ENCODE results near the gene FDX1.

Gene FDX1

GRCh38 chr11:110508786-110509185, 79.0 kb downstream of the FDX1 start:
- no peak for DNase-seq (ENCODE audit: low read depth)

GRCh38 chr11:110509472-110509871, 79.7 kb downstream of the FDX1 start:
- no peak for DNase-seq (ENCODE audit: low read depth)

DNA sequence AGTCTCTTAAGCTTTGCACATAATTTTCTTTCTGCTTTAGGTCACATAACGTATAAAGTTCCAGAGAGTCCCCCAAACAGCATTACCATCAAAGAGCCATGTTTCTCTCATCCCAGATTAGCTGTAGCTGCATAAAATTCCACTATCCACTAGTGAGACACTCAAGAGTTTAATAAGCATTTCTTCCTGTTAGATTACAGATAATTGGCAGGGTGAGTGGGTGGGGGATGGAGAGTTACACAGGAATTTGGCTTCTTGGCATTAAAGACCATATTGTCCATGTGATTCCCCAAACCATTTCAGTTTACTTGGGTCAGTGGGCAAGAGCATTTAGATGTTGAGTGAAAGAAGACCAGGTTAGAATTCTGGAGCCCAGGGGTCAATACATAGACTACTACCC, 82.3 kb downstream of the FDX1 start:
- DNase-seq (ENCODE audit: low read depth), result no peak

DNA sequence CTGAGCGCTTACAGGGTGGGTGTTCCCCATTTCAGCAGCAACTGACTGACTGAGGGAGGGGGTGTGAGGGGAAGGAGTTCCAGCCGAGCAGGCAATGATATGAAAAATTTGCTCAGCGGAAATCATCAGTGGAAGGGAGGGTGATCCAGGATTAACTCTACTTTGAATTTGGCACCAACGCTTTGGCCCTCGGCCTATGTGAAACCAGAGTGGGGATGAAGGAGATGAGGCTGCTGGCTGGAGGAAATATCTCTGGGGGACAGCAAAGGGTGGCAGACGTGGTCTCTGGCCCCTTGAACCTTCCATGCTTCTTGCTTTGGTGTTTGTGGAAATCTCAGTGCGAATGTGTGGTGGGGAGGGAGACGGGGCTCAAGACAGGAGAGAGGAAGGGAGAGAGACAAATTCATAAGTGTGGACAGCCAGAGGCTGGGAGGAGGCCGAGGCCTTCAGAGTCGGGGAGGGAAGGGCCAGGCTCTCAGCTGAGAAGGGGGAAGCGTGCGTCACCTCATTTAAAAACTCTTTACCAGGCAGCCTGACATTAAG, 83.6 kb downstream of the FDX1 start:
- no peak for DNase-seq (ENCODE audit: low read depth)

GRCh38 chr11:110513846-110514437, 84.2 kb downstream of the FDX1 start:
- no peak for DNase-seq (ENCODE audit: low read depth)

Measured in stimulated activated CD4-positive, alpha-beta T cell treated with anti-CD3 and anti-CD28 coated beads, Interleukin-2, amount 100 ng/mL, for 4 hours (primary cell).